ENCODE measurements around the gene CASQ2.

The CASQ2 gene

DNA sequence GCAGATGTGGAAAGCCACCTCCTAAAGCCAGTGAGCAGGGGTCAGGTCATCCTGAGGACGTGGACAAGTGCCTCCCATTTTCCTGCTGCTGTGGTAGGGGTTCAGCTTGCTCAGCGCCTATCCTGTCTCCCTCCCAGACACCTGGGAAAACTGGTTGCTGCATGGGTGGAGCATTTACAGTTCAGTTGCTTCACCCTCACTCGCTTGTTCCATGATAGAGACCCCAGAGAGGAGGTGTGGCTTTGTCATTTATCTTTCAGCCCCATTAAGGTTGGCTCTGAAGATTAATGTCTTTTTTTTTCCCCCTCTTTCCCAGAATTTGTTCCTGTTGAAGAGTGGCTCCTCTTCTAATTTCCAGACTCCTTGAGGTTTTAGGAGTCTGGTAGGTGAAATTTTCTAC lies 117.6 kb downstream of the CASQ2 start:
- DNase-seq (ENCODE audit: low spot score), result peak; percentile 53
- no peak overlapping the region for H3K27ac ChIP-seq
- H3K4me3 ChIP-seq, result no peak overlapping the region
- TF ChIP-seq, protein P1, sequence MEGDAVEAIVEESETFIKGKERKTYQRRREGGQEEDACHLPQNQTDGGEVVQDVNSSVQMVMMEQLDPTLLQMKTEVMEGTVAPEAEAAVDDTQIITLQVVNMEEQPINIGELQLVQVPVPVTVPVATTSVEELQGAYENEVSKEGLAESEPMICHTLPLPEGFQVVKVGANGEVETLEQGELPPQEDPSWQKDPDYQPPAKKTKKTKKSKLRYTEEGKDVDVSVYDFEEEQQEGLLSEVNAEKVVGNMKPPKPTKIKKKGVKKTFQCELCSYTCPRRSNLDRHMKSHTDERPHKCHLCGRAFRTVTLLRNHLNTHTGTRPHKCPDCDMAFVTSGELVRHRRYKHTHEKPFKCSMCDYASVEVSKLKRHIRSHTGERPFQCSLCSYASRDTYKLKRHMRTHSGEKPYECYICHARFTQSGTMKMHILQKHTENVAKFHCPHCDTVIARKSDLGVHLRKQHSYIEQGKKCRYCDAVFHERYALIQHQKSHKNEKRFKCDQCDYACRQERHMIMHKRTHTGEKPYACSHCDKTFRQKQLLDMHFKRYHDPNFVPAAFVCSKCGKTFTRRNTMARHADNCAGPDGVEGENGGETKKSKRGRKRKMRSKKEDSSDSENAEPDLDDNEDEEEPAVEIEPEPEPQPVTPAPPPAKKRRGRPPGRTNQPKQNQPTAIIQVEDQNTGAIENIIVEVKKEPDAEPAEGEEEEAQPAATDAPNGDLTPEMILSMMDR (IDR thresholded peaks at IDR 0.05), result no peak

Data from coronary artery (tissue), 2 donors.